ENCODE data around the gene AHCYL2.
"Not testable (repeated sequence)": the region's sequence is repeated elsewhere in the genome, so short reads cannot be mapped to it uniquely, and the experiment has no call there.

Gene AHCYL2

DNA sequence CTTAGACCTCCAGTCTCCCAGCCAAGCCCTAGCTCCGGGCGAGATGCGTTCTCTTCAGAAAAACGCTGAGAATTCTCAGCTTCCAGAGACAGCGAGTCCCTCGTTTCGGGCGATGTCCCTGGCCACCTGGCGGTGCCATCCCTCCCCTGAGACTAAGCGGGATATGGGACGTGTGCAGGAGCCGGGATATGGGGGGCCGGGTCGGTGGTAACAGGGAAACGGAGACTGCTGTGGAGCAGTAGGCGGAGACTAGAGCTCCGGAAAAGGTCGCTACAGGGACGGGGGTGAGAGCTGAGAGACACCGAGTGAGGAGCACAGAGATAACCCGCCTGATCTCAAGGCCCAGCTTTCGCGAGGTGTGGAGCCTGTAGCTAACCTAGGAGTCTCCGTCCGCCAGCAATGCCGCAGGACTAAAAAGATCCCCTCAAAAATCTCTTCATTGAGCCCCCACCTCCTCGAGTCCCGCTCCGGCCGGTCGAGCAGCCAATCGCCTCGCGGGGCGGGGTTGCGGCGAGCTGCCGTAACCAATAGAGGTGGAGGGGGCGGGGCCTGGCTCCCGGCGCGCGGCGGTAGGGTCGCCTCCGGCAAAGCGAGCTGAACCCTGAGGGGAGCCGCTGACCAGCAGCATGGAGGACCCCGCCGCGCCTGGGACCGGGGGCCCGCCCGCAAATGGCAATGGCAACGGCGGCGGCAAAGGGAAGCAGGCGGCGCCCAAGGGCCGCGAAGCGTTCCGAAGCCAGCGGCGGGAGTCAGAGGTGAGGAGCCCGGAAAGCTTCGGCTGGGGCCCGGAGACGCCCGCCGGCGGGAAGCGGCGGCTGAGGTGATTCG is 209.2 kb downstream of the AHCYL2 start, which contains the start of gene STRIP2:
Gene STRIP2 (plus strand): TSS at position 586 of the 828 bp plus-strand sequence. CDS start 41 bp downstream, at position 627.
- peak; percentile 79 for DNase-seq

GRCh38 chr7:129434675-129435318 is 210.0 kb downstream of the AHCYL2 start:
- no peak for DNase-seq

DNA sequence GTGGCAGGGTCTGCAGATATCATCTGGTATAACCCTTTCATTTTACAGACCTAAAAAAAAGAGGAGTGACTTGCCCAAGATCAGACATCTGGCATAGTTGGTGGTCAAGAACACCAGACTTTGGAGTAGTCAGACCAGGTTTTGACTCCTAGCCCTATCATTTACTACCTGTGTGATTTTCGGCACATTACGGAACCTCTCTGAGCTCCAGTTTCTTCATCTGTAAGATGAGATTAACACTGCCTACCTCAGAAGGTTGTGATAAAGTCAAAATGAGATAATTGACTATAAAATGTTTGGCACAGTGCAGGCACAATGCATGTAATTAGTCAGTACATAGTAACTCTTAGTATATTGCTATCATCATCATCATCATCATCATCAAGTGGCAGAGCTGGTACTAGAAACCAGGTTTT is 210.6 kb downstream of the AHCYL2 start:
- DNase-seq: no peak

DNA sequence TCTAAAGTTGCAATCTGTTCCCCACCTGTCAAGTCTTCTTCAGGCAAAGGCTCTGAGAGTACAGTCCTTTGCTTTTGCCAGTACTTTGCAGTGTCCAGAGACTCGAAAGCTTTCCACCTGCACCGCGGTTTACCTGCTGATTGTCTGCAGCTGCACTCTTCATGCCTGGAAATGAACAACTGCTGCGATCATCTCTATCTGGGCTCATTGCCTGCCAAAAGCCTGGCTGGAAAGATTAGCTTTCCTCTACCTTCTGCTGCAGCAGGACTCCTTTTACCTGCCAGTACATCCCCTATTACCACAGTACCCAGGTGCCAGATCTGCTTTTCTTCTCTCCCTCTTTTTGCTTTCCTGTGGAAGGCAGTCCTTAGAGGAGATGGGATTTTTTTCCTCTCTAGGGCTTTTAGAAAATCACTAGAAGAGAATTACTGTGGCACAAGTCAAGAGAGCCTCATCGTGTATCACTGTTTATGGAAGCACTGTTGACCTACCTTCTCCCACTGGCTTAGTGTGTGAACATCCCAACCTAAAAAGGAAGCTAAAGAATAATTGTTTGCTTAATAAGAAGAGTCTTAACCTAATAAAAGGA is 211.6 kb downstream of the AHCYL2 start:
- DNase-seq: no peak

GRCh38 chr7:129437190-129437589 is 212.4 kb downstream of the AHCYL2 start:
- no peak for DNase-seq

GRCh38 chr7:129438281-129438838 is 213.5 kb downstream of the AHCYL2 start:
- DNase-seq: no peak

- no peak for DNase-seq
Measured at GRCh38 chr7:129438839-129439651, 214.2 kb downstream of the AHCYL2 start.

GRCh38 chr7:129439963-129440625 is 215.3 kb downstream of the AHCYL2 start:
- DNase-seq: no peak

DNA sequence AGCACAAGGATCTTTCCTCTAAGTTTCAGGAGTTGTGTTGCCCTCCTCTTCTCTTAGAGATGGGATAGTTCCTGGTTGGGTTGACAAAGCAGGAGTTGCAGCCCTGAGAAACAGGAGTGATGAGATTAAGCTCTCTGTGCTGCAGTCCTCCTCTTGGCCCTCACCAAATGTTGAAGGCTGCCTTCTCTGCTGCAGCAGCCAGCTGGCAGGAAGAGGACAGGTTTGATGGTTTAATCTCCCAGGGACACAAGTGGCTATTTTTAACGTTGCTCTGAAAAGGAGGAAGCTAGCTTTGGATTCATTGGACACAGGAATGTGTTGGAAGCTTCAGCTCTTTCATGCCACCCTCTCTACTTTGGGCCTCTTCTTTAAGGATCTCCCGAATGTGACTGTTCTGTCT is 218.8 kb downstream of the AHCYL2 start:
- DNase-seq: no peak

- DNase-seq: not testable (repeated sequence)
Measured at GRCh38 chr7:129444776-129445175, 219.9 kb downstream of the AHCYL2 start.

DNA sequence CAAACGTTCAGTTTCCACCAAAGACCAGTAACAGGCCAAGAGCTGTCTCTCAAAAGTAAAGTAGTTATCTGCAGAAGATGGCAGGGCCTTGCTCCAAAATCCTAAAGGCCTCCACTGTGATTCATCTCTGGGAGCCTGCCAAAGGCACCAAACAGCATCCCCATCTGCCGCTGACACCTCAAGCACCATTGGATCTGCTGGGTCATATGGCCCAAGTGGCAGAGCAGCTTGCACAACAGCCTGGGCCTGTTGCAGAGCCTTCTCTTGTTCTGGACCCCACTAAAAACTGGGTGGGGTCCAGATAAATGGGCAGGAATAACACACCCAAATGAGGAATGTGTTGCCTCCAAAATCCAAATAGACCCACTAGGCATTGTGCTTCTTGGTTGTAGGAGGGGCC is 222.1 kb downstream of the AHCYL2 start:
- not testable (repeated sequence) for DNase-seq

DNA sequence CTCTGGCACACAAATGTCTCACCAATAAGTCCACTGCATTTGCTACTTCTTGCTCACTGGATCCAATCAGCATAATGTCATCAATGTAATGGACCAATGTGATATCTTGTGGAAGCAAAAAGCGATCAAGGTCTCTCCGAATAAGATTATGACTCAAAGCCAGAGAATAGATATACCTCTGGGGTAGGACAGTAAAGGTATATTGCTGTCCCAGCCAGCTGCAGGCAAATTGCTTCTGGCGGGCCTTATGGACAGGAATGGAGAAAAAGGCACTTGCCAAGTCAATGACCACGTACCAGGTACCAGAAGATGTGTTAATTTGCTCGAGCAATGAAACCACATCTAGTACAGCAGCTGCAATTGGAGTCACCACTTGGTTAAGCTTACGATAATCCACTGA is 222.6 kb downstream of the AHCYL2 start:
- DNase-seq: not testable (repeated sequence)

- DNase-seq: not testable (repeated sequence)
Measured at GRCh38 chr7:129448608-129449007, 223.8 kb downstream of the AHCYL2 start.

DNA sequence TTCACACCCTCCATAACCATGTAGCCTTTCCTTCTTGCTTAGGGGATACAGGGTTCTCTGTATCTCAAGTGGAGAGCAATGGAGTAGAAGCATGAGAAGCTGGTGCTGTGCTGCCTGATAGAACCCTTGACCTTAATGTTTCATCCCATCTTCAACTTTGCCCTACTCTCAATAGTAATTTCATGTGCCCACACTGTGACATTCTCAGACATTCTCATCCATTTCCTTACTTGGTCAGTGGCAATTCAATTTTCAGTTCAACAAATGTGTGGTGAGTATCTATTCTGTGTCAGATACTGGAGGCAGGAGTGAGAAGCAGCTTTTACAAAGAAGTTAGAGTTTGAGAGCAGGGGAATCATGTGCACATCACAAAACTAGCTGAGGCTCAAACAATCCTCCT is 225.5 kb downstream of the AHCYL2 start:
- DNase-seq: no peak

DNA sequence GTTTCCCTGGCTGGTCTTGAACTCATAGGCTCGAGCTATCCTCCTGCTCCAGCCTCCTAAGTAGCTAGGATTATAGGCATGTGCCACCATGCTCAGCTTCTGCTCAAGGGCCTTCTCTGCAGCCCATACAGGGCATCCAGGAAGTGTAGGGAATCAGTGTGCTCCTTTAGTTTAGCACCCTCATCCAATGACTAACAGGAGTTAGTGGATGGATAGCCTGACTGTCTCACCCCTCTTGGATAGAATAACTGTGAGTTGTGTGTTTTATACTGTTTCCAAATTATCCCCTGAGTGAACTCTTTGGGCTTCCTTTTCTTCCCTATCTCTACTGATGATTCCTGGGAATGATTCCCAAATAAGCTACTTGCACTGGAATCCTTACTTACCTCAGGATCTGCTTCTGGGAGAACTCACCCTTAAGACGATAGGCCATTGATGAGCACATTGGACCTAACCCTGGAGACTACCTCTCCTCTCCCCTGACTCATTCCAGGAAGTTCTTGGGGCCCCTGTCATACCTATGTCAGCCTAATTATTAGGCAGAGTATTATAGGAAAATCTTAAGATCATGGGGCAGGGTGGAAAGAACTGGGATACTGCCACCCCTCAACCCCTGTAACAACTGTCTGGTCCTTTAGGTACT is 227.9 kb downstream of the AHCYL2 start:
- DNase-seq: no peak

DNA sequence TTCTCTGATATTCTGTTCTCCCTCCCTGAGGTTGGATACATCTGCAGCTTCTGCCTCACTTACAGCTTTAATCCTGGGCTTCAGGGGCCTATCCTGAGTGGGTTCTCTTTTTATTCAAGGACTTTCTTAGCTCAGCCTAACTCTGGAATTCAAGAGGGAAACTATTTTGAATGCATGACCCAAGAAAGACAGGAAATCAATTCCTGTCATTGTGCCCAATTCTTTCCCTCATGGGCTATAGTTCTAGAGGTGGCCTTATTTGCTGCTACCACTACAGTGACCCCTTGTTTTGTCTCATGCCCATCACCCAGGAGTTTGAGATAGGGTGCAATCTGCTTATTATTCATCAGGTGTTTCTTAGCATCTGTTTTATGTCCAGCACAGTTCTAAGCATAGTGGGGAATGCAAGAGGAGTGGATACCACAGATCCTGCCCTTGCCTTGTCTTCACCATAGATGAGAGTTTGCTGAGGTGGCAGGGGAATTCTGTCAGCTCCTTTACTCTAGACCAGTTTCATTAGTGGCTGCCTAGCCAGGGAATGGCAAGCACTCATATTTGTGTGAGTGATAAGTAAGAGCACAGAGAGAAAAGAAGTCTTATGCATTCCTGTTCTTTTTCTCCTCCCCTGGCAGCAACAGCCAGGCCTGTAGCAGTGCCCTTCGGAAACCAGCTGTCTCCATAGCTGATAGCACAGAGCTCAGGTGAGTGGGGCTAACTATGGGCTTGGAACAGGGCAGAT is 228.8 kb downstream of the AHCYL2 start:
- DNase-seq: no peak

- no peak for DNase-seq
Measured at GRCh38 chr7:129454249-129454551, 229.4 kb downstream of the AHCYL2 start.

- no peak for DNase-seq
Measured at GRCh38 chr7:129456421-129456820, 231.6 kb downstream of the AHCYL2 start.

DNA sequence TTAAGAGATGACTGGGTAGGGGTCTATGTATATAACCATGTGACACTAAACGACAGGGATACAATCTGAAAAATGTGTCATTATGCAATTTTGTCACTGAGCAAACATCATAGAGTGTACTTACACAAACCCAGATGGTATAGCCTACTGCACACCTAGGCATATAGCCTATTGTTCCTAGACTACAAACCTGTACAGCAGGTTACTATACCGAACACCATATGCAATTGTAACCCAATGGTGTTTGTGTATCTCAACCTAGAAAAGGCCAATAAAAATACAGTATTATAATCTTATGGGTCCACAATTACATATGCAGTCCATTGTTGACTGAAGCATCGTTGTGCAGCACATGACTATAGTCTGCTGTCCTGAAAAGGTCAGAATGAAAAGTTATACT is 232.3 kb downstream of the AHCYL2 start:
- no peak for DNase-seq

- no peak for DNase-seq
Measured at GRCh38 chr7:129458171-129458570, 233.3 kb downstream of the AHCYL2 start.

GRCh38 chr7:129461809-129462208 is 237.0 kb downstream of the AHCYL2 start:
- DNase-seq: no peak
